Suprapubic skin (tissue), 4 donors: Measurements from ENCODE around the gene CERS6.

Experiments
- CTCF ChIP-seq, 2 donors: fragments of 200-600 bp in 1 of 2; fragments of 450-650 bp in 1 of 2; sonication (generic) in 1 of 2; IDR thresholded peaks; one replicate each; pipeline ENCODE4 v1.5.1; 2016 to 2019; ENCODE audit warnings: antibody characterized with exemption in 2 of 2, mild to moderate bottlenecking in 1 of 2, moderate library complexity in 1 of 2
- POLR2A ChIP-seq, 2 donors: fragments of 450-650 bp; IDR thresholded peaks; one replicate each; pipeline ENCODE4 v1.6.1; 2017; ENCODE audit warnings: antibody characterized with exemption in 2 of 2, mild to moderate bottlenecking in 2 of 2, moderate library complexity in 2 of 2
- POLR2AphosphoS5 ChIP-seq, 3 donors: sonication (generic); formaldehyde crosslinking; IDR thresholded peaks; one replicate each; pipeline ENCODE4 v1.6.1; 2017; ENCODE audit warnings: antibody characterized with exemption in 3 of 3

GRCh38 chr2:168744844-168745243 is 288.8 kb downstream of the CERS6 start:
- TF ChIP-seq CTCF (IDR thresholded peaks at IDR 0.05) = no peak
- no peak for TF ChIP-seq POLR2AphosphoS5 (IDR thresholded peaks at IDR 0.05)
- no peak for TF ChIP-seq POLR2A (IDR thresholded peaks at IDR 0.05)
